IPS DF 6.9 (cell line): ENCODE results near the gene CHST12.

ENCODE experiments used
- DNase-seq: peaks from one replicate; pipeline ENCODE4 v3.0.0-alpha.2; 2013; ENCODE audit warnings: low read depth, low spot score
- H3K27ac ChIP-seq: one replicate; pipeline ENCODE4 v1.5.1; 2013; ENCODE audit warnings: low read length, control low read depth
- H3K27me3 ChIP-seq: 2 replicates; pipeline ENCODE4 v1.6.1; 2013; ENCODE audit warnings: mild to moderate bottlenecking, low read length; ENCODE audit not compliant: control insufficient read depth, insufficient read depth
- H3K36me3 ChIP-seq: 2 replicates; pipeline ENCODE4 v1.6.1; 2013; ENCODE audit warnings: low read length; ENCODE audit not compliant: control insufficient read depth, insufficient read depth
- H3K4me1 ChIP-seq: 2 replicates; pipeline ENCODE4 v1.6.1; 2013; ENCODE audit warnings: low read length; ENCODE audit not compliant: control insufficient read depth, insufficient read depth
- H3K4me3 ChIP-seq: 2 replicates; pipeline ENCODE4 v1.5.1; 2013; ENCODE audit warnings: mild to moderate bottlenecking, low read length
- H3K9me3 ChIP-seq: 2 replicates; pipeline ENCODE4 v1.6.1; 2013; ENCODE audit warnings: low read length, inconsistent platforms; ENCODE audit not compliant: control insufficient read depth, insufficient read depth
- WGBS: extraction: QIAGEN DNeasy Blood & Tissue Kit; methylation state at CpG from one replicate; pipeline ENCODE4 v1.1.7; 2013; ENCODE audit warnings: mixed read lengths, missing lambda C conversion rate; ENCODE audit not compliant: insufficient read length, insufficient coverage; 5-methylcytosine and 5-hydroxymethylcytosine counted together

Gene CHST12

DNA sequence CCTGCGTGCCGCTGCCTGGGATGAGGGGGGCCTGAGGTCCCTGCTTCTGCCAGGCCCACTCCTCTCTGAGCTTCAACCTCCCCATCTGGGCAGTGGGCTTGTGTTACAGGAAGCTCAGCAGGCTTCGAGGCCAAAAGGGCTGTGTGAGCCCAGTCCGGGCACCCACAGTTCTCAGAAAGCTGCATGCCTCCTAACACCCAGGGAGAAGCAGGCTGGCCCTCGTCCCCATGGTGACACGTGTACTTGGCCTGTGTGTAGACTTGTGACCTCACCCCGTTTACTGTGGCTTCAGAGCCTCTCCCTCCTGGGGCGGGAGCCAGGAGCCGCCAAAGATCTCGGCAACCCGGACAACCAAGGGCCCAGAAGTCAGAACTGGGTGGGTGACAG lies 75.0 kb downstream of the CHST12 start:
- no CpG with 5 or more reads among the region's 11 CpGs for WGBS
- Histone ChIP-seq H3K27ac (no peak overlapping the region), H3K9me3 (no peaks in the 10 kb centered on the region), H3K27me3 (no peaks in the 10 kb centered on the region), H3K36me3 (no peaks in the 10 kb centered on the region; the same call in 1 of the 2 replicates), H3K4me3 (no peak overlapping the region), H3K4me1 (peaks cover 13% of the 10 kb centered on the region)
- DNase-seq: no peak

DNA sequence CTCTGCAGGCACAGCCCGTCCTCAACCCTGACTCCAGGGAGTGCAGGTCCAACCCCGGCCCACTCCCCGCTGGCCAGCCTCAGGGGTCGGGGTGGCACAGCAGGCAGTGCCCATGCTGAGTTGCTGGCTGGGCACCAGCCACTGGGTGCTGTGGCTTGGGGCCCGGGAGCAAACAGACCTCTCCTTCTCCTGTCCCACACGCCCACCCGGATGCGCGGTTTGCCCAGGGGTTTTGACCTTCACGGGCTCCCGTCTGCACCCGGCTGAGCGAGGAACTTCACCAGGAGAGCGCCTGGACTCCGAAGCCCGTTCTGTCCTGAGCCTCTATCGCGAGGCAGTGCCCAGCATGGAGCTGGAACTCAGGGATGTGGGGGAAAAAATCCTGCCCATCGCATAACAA lies 75.4 kb downstream of the CHST12 start:
- Histone ChIP-seq H3K4me1 (peaks cover 13% of the 10 kb centered on the region), H3K27ac (no peak overlapping the region), H3K27me3 (no peaks in the 10 kb centered on the region), H3K9me3 (no peaks in the 10 kb centered on the region), H3K36me3 (no peaks in the 10 kb centered on the region; the same call in 1 of the 2 replicates), H3K4me3 (no peak overlapping the region)
- WGBS: no CpG with 5 or more reads among the region's 19 CpGs
- no peak for DNase-seq

- no peak for DNase-seq
- Histone ChIP-seq H3K36me3 (no peaks in the 10 kb centered on the region; the same call in 1 of the 2 replicates), H3K9me3 (no peaks in the 10 kb centered on the region), H3K4me3 (no peak overlapping the region), H3K4me1 (peaks cover 9% of the 10 kb centered on the region), H3K27me3 (no peaks in the 10 kb centered on the region), H3K27ac (no peak overlapping the region)
- no CpG with 5 or more reads among the region's 16 CpGs for WGBS
These were observed 76.1 kb downstream of the CHST12 start for GRCh38 chr7:2479276-2480069.

- H3K27ac ChIP-seq: no peak overlapping the region
These were observed 76.6 kb downstream of the CHST12 start for GRCh38 chr7:2480070-2480408.

GRCh38 chr7:2481195-2481594 lies 77.8 kb downstream of the CHST12 start:
- WGBS: no CpG with 5 or more reads among the region's 4 CpGs

More at GRCh38 chr7:2480070-2480408, 76.6 kb downstream of the CHST12 start:
- Histone ChIP-seq H3K9me3 (no peaks in the 10 kb centered on the region), H3K4me3 (no peak overlapping the region), H3K36me3 (no peaks in the 10 kb centered on the region; the same call in 1 of the 2 replicates), H3K4me1 (peaks cover 5% of the 10 kb centered on the region), H3K27me3 (no peaks in the 10 kb centered on the region)
- WGBS: no CpG with 5 or more reads among the region's 21 CpGs
- no peak for DNase-seq

GRCh38 chr7:2482725-2483451 lies 79.5 kb downstream of the CHST12 start:
- no CpG with 5 or more reads among the region's 10 CpGs for WGBS
- Histone ChIP-seq H3K27me3 (no peaks in the 10 kb centered on the region), H3K4me1 (peaks cover 1% of the 10 kb centered on the region; the same call in 1 of the 2 replicates), H3K9me3 (no peaks in the 10 kb centered on the region), H3K36me3 (no peaks in the 10 kb centered on the region), H3K27ac (no peak overlapping the region), H3K4me3 (no peak overlapping the region)
- no peak for DNase-seq

More at GRCh38 chr7:2481195-2481594, 77.8 kb downstream of the CHST12 start:
- no peaks in the 10 kb centered on the region for H3K27me3 ChIP-seq
- H3K4me1 ChIP-seq: peaks cover 5% of the 10 kb centered on the region
- DNase-seq: no peak
- no peak overlapping the region for H3K27ac ChIP-seq
- no peaks in the 10 kb centered on the region for H3K9me3 ChIP-seq
- H3K4me3 ChIP-seq: no peak overlapping the region
- H3K36me3 ChIP-seq: no peaks in the 10 kb centered on the region

- no peak for DNase-seq
- Histone ChIP-seq H3K27ac (no peak overlapping the region), H3K4me1 (no peaks in the 10 kb centered on the region), H3K9me3 (no peaks in the 10 kb centered on the region), H3K27me3 (no peaks in the 10 kb centered on the region), H3K4me3 (no peak overlapping the region), H3K36me3 (no peaks in the 10 kb centered on the region)
- WGBS: no CpG with 5 or more reads among the region's 5 CpGs
These were observed 80.1 kb downstream of the CHST12 start for GRCh38 chr7:2483494-2483893.

DNA sequence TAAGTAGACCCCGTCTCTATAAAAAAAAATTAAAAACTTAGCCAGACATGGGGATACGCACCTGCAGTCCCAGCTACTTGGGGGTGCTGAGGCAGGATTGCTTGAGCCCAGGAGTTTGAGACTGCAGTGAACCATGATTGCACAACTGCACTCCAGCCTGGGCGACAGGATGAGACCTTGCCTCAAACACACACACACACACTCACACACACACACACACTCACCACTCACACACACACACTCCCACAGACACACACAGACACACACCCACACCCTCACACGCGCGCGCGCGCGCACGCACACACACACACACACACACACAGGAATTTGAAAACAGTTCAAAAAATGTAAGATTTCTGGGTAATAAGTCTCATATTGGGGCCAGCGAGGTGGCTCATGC lies 81.5 kb downstream of the CHST12 start:
- no peaks in the 10 kb centered on the region for H3K27me3 ChIP-seq
- H3K4me1 ChIP-seq: no peaks in the 10 kb centered on the region
- no peak for DNase-seq
- no peak overlapping the region for H3K4me3 ChIP-seq
- H3K27ac ChIP-seq: no peak overlapping the region
- no CpG with 5 or more reads among the region's 12 CpGs for WGBS
- no peaks in the 10 kb centered on the region for H3K9me3 ChIP-seq
- H3K36me3 ChIP-seq: no peaks in the 10 kb centered on the region

DNA sequence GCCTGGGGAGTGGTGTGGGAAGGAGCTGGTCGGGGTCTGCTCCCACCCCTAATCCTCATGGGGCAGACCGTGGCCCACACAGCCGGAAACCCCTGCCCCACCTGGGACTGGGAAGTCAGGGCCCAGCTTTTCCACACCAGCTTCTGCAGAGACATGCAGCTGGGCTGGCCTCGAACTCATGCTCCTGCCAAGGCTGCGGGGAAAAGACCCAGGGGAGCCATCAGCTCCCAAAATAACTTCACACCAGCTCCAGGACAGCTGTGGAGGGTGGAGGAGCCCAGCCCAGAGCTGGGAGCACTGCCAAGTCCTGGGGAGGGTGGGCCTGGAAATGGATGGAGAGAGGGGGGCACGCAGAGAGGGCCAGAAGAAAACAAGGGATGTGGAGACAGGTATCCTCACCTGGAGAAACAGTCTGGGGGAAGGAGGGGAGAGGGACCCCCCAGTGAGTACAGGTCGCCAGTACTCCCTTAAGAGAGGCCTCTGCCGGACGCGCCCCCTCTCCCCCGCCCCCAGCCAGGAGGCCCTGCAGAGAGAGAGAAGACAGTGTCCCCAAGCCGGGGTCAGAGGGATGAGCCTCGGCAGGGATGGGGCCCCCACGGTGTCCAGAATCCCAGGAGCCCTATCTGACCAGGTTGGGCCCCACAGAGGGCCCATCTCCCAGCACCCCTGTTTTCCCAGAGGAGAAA lies 84.3 kb downstream of the CHST12 start:
- whole genome bisulfite sequencing: no CpG with 5 or more reads among the region's 14 CpGs
- no peaks in the 10 kb centered on the region for H3K27me3 ChIP-seq
- no peaks in the 10 kb centered on the region for H3K9me3 ChIP-seq
- H3K36me3 ChIP-seq: no peaks in the 10 kb centered on the region
- no peaks in the 10 kb centered on the region for H3K4me1 ChIP-seq
- H3K4me3 ChIP-seq: no peak overlapping the region
- no peak for DNase-seq
- H3K27ac ChIP-seq: no peak overlapping the region

- no peaks in the 10 kb centered on the region for H3K9me3 ChIP-seq
- no peaks in the 10 kb centered on the region for H3K4me1 ChIP-seq
- no peak overlapping the region for H3K27ac ChIP-seq
- H3K27me3 ChIP-seq: no peaks in the 10 kb centered on the region
- H3K4me3 ChIP-seq: no peak overlapping the region
- WGBS: no CpG with 5 or more reads among the region's 8 CpGs
- DNase-seq: no peak
- H3K36me3 ChIP-seq: no peaks in the 10 kb centered on the region
These were observed 84.8 kb downstream of the CHST12 start for GRCh38 chr7:2488272-2488645.
